ENCODE results near the gene TRPV3. TPM values are rescaled to one million over a fixed set of nuclear protein-coding genes. Genes with fewer than 3 reads are reported as not detected.
"Not testable (repeated sequence)": the region's sequence is repeated elsewhere in the genome, so short reads cannot be mapped to it uniquely, and the experiment has no call there.

TRPV3 gene
- polyA plus RNA-seq, 4 donors = 0.96 to 2.3 (median 1.5) TPM

GRCh38 chr17:3528403-3528851, 29.2 kb downstream of the TRPV3 start:
- DNase-seq (ENCODE audit: low read depth in 4 of 4, low spot score in 3 of 4) = no peak

DNA sequence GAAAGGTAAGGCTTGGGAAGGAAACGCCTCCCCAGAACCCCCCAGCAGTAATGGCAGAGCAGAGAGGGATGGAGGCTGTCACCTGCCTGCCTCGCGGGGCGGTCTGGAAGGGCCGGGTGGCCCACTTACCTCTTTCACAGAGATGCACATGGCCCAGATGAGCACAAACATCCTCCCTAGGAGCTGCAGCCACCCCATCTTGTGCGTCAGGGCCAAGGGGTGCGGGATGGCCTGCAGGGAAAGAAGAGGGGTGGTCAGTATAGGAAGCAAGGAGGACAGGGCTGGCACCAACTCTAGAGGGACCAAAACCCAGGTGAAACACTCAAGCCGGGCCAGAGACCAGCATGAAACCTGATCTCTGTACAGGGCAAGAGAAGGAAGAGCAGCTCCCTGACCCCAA, 29.7 kb downstream of the TRPV3 start:
- DNase-seq (ENCODE audit: low read depth in 4 of 4, low spot score in 3 of 4) = no peak

DNA sequence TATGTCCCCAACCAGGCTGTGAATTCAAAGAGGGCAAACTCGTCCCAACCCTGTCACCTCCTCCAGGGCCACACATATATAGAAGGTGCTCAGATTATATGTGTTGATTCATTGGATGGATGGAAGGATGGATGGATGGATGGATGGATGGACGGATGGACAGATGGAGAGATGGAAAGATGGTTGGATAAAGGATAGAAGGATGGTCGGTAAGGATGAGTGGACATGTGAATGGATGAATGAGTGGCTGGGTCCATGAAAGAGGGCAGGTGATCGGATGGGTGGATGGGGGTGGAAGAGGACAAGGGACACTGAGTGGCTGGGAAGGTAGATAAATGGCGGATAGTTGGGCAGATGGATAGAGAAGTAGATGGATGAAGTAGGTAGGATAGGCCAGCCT, 30.1 kb downstream of the TRPV3 start:
- DNase-seq (ENCODE audit: low read depth in 4 of 4, low spot score in 3 of 4) = no peak

GRCh38 chr17:3526971-3527370, 30.6 kb downstream of the TRPV3 start:
- DNase-seq (ENCODE audit: low read depth in 4 of 4, low spot score in 3 of 4) = no peak

- DNase-seq (ENCODE audit: low read depth in 4 of 4, low spot score in 3 of 4) = no peak
Measured at GRCh38 chr17:3526491-3526890, 31.1 kb downstream of the TRPV3 start.

- no peak for DNase-seq (ENCODE audit: low read depth in 4 of 4, low spot score in 3 of 4)
Measured at GRCh38 chr17:3524024-3524423, 33.6 kb downstream of the TRPV3 start.

DNA sequence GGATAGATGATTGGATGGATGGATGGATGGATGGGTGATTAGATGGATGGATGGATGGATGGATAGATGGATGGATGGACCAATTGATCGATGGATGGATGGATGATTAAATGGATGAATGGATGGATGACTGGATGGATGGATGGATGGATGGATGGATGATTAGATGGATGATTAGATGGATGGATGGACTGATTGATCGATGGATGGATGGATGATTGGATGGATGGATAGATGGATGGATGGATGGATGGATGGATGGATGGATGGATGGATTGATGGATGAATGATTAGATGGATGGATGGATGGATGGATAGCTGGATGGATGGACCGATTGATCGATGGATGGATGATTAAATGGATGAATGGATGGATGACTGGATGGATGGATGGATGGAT, 38.1 kb downstream of the TRPV3 start:
- not testable (repeated sequence) for DNase-seq (ENCODE audit: low read depth in 4 of 4, low spot score in 3 of 4)

DNA sequence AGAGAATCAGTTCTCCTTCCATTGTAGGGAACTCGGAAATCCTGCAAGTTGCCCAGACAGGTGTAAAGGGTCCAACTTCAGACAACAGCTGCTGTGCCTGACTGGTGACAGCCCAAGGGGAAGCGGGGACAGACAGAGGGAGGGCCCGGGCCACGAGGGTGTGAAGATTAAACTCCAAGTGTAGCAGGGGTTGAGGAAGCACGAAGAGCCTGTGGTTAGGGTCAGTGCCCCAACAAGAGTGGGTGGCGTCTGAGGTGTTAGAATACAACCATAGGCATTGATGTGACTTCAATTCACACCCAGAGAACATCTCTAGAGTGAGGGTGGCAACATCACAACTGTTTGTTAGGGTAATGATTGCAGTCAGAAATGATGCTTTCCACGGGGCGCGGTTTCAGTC, 42.7 kb downstream of the TRPV3 start:
- no peak for DNase-seq (ENCODE audit: low read depth in 4 of 4, low spot score in 3 of 4)

- DNase-seq (ENCODE audit: low read depth in 4 of 4, low spot score in 3 of 4) = not testable (repeated sequence)
Measured at GRCh38 chr17:3514167-3514566, 43.4 kb downstream of the TRPV3 start.

GRCh38 chr17:3513305-3514035, 44.1 kb downstream of the TRPV3 start:
- DNase-seq (ENCODE audit: low read depth in 4 of 4, low spot score in 3 of 4) = no peak

DNA sequence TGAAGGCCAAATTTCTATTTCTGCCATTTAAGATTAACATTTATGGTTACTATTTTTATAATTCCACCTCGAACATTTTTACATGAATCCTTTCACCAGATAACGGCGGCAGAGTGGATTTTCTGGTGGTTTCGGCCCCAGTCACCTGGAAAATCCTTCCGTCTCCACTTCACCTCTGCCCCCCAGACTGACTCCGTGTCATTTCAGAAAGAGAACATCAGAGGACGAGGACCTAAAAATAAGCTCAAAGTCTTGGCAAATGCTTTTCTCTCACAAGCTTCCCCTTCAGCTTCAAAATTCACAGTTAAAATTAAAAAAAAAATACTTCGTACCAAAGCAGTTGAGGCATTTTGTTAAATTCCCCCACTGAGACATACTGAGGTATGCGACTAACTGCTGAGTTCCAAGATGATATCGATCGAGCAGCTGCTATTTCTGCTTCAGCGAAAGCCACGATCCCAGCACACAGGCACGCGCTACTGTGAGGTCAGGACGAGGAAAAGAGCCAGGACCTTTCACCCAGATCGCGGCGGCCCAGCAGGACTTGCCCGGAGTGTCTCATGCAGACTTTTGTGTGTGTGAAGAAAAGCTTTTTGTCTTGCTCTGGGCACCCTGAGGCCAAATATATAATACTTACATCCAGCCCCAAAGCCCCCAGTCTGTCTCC, 45.0 kb downstream of the TRPV3 start:
- DNase-seq (ENCODE audit: low read depth in 4 of 4, low spot score in 3 of 4) = no peak

DNA sequence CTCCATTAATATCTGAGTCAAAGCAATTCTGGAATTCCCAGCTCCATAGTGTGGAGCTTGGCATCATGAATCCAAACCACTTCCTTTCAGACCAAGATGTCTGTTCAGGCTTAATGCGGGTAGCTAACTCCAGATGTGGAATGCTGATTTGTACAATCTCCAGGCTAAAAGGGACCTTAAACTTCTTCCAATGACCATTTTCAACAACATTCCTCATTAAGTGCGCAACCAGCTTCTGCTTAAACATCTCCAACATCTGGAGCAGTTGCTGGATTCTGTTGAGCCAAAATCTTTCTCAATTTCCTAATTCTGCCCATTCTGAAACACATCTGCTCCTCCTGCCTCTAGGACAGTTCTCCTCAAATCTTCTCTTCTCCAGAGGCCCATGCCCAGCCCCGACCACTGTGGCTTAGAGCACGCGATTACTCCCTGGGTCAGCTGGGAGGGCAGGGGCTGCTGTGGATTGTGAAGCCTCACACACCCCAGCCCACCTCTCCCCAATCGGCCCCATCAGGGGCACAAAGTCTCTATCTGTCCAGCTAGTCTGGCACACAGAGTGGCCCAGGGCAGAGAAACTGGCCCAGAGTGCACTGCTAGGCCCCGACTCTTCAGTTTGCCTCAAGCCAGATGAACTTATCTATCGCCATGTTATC, 45.6 kb downstream of the TRPV3 start:
- no peak for DNase-seq (ENCODE audit: low read depth in 4 of 4, low spot score in 3 of 4)

GRCh38 chr17:3510090-3510489, 47.5 kb downstream of the TRPV3 start:
- no peak for DNase-seq (ENCODE audit: low read depth in 4 of 4, low spot score in 3 of 4)

DNA sequence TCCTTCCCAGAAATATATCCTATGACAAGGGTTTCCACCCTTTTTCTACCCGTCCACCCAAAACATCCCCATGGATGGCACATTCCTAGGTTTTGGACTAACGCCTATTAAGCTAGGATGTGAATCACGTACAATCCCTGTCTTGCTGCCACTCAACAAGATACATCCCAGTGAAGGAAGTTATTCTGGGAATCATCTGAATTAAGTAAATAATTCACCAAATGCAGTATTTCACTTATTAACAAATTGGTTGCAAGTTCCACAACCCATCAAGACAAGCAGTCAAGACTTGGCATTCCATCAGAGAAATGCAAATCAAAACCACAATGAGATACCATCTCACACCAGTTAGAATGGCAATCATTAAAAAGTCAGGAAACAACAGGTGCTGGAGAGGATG, 49.7 kb downstream of the TRPV3 start:
- DNase-seq (ENCODE audit: low read depth in 4 of 4, low spot score in 3 of 4) = no peak

- no peak for DNase-seq (ENCODE audit: low read depth in 4 of 4, low spot score in 3 of 4)
Measured at GRCh38 chr17:3507071-3507470, 50.5 kb downstream of the TRPV3 start.

- DNase-seq (ENCODE audit: low read depth in 4 of 4, low spot score in 3 of 4) = no peak
Measured at GRCh38 chr17:3506054-3506453, 51.6 kb downstream of the TRPV3 start.

GRCh38 chr17:3505008-3505407, 52.6 kb downstream of the TRPV3 start:
- no peak for DNase-seq (ENCODE audit: low read depth in 4 of 4, low spot score in 3 of 4)

GRCh38 chr17:3503285-3503684, 54.3 kb downstream of the TRPV3 start:
- DNase-seq (ENCODE audit: low read depth in 4 of 4, low spot score in 3 of 4) = no peak

GRCh38 chr17:3502466-3502865, 55.1 kb downstream of the TRPV3 start:
- no peak for DNase-seq (ENCODE audit: low read depth in 4 of 4, low spot score in 3 of 4)

- no peak for DNase-seq (ENCODE audit: low read depth in 4 of 4, low spot score in 3 of 4)
Measured at GRCh38 chr17:3501344-3501743, 56.3 kb downstream of the TRPV3 start.

DNA sequence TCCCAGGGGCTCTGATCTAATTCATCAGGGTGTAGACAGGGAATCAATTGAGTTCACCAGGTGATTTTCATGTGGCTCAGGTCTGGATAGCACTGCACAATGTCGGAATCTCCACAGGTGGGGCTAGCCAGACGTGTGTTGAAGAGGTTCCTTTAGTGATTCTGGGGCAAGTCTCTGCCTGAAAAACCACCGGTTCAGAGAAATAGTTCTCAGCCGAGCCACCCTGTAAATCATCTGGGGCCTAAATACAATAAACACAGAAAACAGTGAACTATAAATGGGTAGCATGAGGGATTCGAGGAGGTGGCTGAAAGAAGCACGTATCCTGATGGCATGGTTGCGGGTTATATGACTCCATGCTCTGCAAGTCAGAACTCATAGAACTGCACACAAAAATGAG, 60.5 kb downstream of the TRPV3 start:
- no peak for DNase-seq (ENCODE audit: low read depth in 4 of 4, low spot score in 3 of 4)
